Non-pigmented ciliary epithelial cell (primary cell): ENCODE data around the gene THAP12.

ENCODE experiments used
- DNase-seq: peaks from one replicate; pipeline ENCODE4 v3.0.0-alpha.2; 2010; ENCODE audit warnings: low read depth

Gene THAP12

DNA sequence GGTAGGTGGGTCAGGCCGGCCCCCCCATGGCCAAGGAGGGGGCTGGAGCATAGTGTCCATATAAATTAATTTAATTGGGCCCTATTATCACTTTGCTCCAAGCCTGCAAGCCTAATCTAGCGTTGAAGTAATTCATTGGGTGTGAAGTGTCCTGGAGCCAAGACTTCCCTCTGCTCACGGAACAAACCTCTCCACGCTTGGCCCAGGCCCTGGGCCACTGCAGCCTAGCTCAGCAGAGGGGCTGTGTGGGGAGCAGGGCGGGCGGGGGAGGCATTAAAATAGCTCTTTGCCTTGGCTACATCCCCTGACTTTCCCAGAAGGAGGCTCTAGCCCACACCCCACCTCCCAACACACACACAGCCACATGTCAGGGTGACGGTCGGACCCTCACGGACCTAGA lies 73.5 kb downstream of the THAP12 start:
- no peak for DNase-seq

DNA sequence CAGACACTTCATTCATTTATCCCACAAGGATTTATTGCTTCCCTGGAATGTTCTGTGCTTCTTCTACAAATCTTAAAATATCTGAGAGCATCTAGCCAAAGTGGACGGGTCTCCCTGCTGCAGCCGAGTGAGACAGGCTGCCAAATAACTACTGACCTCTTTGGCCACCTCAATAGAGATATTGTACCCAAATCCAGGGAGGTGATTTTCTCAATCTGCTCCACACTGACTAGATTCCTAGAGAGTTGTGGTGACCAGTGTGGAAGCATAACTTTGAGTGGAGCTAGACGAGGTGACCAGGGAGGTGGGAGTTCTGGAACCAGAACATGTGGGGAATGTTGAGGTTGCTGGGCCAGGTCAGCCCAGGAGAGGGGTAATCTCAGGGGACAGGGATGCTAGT lies 77.5 kb downstream of the THAP12 start:
- no peak for DNase-seq

DNA sequence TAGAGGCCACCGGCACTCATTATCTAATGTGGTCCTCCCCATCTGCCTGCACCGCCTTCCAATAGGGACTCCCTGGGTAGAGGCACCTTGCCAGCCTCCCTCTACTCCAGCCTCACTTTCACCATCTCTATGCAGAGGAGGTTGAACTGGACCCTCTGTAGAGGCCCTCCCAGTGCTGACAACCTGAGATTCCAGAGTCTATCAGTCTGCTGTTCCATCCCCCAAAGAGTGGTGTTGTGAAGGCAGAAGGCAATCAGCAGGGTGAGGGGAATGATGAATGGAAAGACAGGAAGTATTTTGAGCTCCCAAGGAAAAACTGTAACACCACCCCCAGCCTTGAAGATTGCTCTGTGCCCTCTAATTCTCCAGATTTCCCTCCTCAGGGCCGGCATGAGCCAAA lies 77.9 kb downstream of the THAP12 start:
- no peak for DNase-seq
